Embryonic facial prominence (tissue), 1 donor: ENCODE measurements around the gene GPSM1.

Experiments used
- DNase-seq: peaks from one replicate; pipeline ENCODE4 v3.0.0-alpha.2; 2016; ENCODE audit errors: extremely low spot score

Gene GPSM1

DNA sequence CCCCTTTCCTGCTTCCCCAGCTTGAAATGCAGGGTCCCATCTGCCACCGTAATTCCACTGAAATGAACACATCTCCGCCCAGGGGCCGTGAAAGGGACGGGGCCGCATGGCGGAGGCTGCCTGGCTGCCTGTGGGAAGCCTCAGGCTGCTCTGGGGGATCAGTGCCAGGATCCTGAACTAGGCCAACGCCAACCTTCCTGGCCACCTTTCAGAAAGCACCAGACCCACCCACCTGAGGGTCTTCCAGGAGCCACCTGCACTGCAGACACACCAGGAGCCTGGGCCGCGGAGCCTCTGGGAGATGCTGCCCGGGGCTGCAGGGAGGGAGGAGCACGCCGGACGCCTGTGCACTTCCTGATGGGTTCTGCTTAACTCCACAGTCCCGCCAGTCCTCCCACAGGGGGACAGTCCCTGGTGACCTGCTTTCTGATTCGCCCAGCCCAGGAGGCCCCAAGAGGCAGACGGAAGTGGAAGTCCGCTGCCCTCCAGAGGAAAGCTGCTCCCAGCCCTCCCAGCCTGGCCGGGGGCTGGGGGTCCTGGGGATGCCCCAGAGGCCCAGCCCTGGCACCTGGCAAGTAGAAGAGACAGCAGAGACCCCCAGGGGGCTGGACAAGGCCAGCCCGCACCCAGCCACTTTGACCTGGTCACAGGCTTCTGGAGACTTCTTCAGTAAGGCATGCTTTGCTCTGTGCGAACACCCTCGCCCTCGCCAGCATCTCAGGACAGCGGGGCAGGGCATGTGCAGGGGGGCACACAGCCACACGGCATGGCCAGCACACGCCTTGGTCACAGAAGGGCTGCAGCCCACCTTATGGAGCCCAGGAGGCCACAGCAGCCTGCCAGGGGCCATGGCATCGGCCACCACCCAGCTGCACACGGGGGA is 46.2 kb downstream of the GPSM1 start, which contains the start of gene CARD9:
CARD9 (minus strand) TSS at position 370 of the 883 bp plus-strand sequence. CDS start 1,591 bp downstream, outside the sequence.
- DNase-seq, result no peak

DNA sequence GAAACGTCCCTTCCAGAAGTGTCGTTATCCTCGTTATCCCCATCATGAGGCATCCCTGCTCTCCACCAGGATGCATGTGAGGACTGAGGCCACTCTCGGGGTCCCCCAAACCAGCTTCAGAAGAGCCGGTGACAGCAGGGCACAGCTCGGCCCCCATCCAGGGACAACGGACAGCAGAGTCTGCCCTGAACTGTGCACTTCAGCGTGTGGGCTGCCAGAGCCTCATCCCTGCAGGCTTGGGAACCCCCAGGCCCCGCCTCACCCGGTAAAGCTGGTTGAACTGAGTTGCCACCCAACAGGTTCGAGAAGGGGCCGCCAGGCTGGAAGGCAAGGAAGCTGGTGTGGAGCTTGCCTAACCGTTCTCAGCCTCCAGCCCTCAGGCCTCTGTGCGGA is 46.8 kb downstream of the GPSM1 start:
- DNase-seq, result no peak

GRCh38 chr9:136375096-136375495 is 47.8 kb downstream of the GPSM1 start:
- no peak for DNase-seq

DNA sequence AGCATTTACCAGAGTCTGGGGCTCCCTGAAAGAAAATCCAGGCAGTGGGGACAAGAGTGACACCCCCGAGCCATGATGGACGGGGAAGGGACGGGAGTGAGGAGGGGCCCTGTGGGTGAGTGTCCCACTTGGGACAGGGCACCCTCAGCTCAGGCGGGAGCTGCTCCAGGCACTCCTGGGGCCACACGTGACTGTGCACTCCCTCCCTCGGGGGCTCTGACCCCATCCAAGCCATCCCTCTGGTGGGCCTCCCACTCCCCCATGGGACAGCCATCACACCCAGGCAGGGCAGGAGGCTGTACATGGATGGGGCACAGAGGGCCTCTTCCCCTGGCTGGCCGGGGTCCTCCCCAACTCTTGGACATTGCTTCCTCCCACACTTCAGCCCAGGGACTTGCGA is 49.1 kb downstream of the GPSM1 start:
- DNase-seq, result no peak

GRCh38 chr9:136377341-136378169 is 50.2 kb downstream of the GPSM1 start:
- no peak for DNase-seq

- DNase-seq, result no peak
Observed at GRCh38 chr9:136378170-136379002, 51.0 kb downstream of the GPSM1 start.

DNA sequence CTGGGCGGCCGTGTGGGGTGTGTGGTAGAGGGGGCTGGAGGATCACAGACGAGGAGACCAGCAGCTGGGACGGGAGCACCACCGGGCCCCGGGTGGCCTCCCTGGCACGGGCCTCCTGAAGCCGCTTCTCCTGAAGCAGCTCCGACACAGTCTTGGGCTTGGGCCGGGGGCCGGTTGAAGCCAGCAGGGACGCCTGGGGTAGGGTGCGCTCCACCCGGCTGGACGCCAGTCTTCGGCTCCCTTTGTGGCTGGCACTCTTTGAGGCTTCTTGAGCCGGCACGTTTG is 51.6 kb downstream of the GPSM1 start:
- DNase-seq, result no peak

- no peak for DNase-seq
Observed at GRCh38 chr9:136379401-136379800, 52.1 kb downstream of the GPSM1 start.

DNA sequence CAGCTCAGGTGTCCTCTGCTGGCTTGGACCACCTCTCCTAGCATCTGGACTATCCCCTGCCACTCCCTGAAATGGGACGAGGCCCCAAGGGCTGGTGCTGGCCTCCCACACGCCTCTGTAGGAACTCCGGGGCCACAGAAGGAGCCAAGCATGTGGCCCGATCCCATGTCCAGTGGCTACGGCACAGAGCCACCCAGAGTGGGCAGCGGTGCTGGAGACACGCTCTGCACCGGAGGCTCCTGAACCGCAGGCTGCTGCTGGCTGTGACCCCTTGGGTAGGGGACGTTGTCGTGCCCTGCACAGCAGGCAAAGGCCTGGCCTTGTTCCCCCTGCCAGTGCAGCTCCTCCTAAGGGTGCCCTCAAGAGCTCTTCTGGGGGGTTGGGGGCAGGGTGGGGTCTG is 52.6 kb downstream of the GPSM1 start:
- DNase-seq, result no peak

DNA sequence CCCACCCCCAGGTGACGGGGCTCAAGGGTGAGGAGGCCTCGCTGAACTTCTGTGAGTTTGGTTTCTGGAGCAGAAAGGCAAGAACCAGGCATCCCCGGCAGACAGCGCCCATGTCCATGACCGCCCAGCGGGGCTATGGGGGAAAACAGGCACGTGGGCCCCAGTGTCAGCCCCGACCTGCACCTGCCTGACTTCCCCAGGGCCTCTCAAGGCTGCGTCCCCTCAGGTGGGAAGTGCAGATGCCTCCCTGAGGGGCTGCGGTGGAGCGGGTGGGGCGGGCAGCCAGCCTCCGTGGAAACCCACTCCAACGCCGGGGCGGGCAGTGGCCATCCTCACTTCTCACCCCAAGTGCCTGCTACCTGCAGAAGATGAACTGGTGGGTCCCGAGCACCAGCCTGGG is 53.0 kb downstream of the GPSM1 start:
- DNase-seq, result no peak

- no peak for DNase-seq
Observed at GRCh38 chr9:136381311-136381710, 54.0 kb downstream of the GPSM1 start.

DNA sequence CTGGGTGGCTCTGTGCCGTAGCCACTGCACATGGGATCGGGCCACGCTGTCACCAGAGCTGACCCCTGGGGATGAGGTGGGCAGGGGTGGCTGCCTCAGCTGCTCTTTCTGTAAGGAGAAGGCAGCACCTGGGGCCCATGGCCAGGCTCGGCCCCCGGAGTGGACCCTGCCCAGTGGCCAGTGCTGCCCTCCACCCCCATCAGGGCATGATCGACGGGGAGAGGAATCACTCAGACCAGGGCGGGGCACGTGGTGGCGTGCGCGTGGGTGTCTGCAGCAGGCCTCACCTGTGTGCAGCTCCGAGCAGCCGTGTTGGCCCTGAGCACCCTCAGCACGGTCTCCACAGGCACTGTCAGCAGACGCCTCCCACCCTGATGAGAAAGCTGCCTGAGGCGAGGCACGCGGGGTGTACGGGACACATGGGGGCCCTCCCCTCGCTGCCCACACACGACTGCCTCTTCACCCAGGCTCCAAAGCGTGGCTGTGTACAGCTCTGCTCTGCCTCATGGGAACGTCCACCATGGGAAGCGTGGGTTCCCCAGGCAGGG is 54.7 kb downstream of the GPSM1 start:
- DNase-seq, result no peak

DNA sequence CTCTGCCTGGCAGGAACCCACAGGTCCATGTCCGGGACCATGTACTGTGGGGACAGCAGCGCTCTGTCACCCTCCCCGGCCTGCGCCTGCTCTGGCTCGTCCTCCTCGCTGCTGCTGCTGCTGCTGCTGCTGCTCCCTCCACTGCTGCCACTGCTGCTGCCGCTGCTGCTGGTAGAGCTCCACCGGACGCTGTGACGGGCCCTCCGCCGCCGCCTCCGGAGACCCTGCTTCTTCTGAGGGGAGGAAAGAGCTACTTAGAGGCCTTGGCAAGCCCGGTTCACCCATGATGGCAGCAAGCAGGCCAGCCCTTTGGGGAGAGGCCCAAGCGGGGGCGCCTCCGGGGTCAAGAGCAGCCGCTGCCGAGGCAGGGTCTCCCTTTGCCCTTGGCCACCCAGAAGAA is 56.1 kb downstream of the GPSM1 start:
- no peak for DNase-seq

GRCh38 chr9:136385015-136385414 is 57.7 kb downstream of the GPSM1 start:
- no peak for DNase-seq

- no peak for DNase-seq
Observed at GRCh38 chr9:136386018-136386417, 58.7 kb downstream of the GPSM1 start.

GRCh38 chr9:136387217-136387616 is 59.9 kb downstream of the GPSM1 start:
- no peak for DNase-seq

GRCh38 chr9:136389396-136389795 is 62.1 kb downstream of the GPSM1 start:
- no peak for DNase-seq

DNA sequence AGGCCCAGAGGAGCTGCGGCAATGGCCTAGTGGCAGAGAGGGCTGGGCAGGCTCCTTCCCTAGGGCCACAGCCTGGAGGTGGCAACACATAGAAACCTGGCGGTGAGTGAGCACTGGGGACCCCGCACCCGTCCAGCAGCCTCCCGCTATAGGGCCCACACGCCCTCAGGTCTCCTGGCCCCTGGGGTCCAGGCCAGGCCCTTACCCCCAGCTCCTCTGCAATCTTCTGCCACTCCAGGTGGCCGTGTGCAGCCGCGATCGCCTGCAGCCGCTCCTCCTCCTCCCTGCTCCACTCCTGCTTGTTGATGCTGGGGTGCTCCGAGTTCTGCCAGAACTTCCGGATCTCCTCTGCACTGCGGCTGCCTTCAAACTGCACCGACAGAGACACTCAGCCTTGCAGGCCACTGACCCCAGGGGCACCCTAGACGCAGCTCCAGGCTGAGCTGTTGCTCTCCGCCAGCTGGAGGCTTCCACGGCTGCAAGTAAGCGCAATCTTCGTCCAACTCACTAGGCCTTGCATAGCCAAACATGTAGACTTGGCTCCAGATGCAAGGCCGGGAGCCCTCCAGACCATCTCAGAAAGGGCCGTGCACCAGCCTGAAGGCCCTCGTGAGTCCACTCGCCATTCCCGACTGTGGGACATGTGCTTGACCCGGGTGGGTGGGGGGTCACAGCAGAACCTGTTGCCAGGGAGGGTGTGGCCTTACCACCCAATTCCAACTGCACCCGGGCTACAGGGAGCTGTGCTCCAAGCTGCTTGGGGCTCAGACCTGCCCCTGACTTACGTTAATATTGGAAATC is 64.6 kb downstream of the GPSM1 start:
- DNase-seq, result no peak

- DNase-seq, result no peak
Observed at GRCh38 chr9:136392538-136393449, 65.5 kb downstream of the GPSM1 start.

DNA sequence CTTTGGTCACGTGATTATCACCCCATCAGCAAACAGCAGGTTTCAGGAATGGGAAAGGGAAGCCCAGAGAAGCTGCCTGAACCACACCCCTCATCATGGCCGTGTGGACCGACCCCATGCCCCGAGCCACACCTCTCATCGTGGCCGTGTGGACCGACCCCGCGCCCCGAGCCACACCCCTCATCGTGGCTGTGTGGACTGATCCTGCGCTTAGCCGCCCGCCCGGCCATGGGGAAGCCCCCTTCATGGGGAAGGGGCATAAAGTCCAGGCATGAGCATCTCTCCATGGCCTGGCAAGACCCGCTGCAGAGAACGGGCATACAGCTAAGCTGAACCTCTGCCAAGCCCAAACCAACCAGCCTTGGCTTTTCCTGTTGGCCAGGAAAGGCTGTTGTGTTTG is 66.2 kb downstream of the GPSM1 start:
- DNase-seq, result no peak
